BLaER1 (cell line): Measurements from ENCODE around the gene LSM4.
"Not testable (repeated sequence)": the region's sequence is repeated elsewhere in the genome, so short reads cannot be mapped to it uniquely, and the experiment has no call there.

Experiments
- H3K27ac ChIP-seq: shearing (Covaris generic); formaldehyde crosslinking; 2 replicates; pipeline ENCODE4 v1.8.1; 2022
- H3K27me3 ChIP-seq: shearing (Covaris generic); formaldehyde crosslinking; 2 replicates; pipeline ENCODE4 v1.8.1; 2022
- H3K36me3 ChIP-seq: shearing (Covaris generic); formaldehyde crosslinking; 2 replicates; pipeline ENCODE4 v1.8.1; 2022
- H3K4me1 ChIP-seq: shearing (Covaris generic); formaldehyde crosslinking; 2 replicates; pipeline ENCODE4 v1.8.1; 2022
- H3K4me2 ChIP-seq: shearing (Covaris generic); formaldehyde crosslinking; 2 replicates; pipeline ENCODE4 v1.8.1; 2022
- H3K4me3 ChIP-seq: shearing (Covaris generic); formaldehyde crosslinking; 2 replicates; pipeline ENCODE4 v1.8.1; 2022
- H3K9ac ChIP-seq: shearing (Covaris generic); formaldehyde crosslinking; 2 replicates; pipeline ENCODE4 v1.8.1; 2022
- H3K9me3 ChIP-seq: shearing (Covaris generic); formaldehyde crosslinking; 2 replicates; pipeline ENCODE4 v1.8.1; 2022
- H4K20me1 ChIP-seq: shearing (Covaris generic); formaldehyde crosslinking; 2 replicates; pipeline ENCODE4 v1.8.1; 2022
- Cebpa-rat ChIP-seq: shearing (Covaris generic); IDR thresholded peaks from 2 replicates; pipeline ENCODE4 v1.8.1; 2022

LSM4 gene

DNA sequence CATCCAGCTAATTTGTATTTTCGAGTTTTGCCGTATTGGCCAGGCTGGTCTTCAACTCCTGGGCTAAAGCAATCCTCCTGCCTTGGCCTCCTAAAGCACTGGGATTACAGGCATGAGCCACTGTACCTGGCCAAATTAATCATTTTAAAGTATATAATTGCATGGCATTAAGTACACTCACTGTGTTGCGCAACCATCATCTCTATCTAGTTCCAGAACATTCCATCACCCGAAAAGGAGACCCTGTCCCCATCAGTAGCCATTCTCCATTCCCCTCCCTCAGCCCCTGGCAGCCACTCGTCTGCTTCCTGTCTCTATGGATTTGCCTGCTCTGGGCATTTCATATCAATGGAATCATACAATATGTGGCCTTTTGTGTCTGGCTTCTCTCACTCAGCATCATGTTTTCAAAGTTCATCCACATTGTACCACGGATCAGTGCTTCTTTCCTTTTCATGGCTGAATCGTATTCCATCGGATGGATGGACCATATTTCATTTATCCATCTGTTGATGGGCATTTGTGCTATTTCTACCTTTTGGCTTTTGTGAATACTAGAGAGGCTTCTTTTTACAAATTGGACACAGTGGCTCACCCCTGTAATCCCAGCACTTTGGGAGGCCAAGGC is 30.6 kb upstream of the LSM4 start:
- H3K9me3 ChIP-seq: peaks cover 9% of the 10 kb centered on the region
- no peak overlapping the region for H3K4me3 ChIP-seq
- H3K9ac ChIP-seq: no peak overlapping the region
- H3K27ac ChIP-seq: no peak overlapping the region
- H3K4me1 ChIP-seq: no peaks in the 10 kb centered on the region
- TF ChIP-seq Cebpa-rat: peak; percentile 85
- peaks cover 35% of the 10 kb centered on the region for H3K36me3 ChIP-seq
- no peaks in the 10 kb centered on the region for H4K20me1 ChIP-seq
- H3K4me2 ChIP-seq: no peak overlapping the region
- H3K27me3 ChIP-seq: no peaks in the 10 kb centered on the region

- Histone ChIP-seq H3K36me3 (peaks cover 15% of the 10 kb centered on the region), H3K4me1 (no peaks in the 10 kb centered on the region), H3K9ac (no peak overlapping the region), H3K4me2 (no peak overlapping the region), H3K27ac (no peak overlapping the region), H3K4me3 (no peak overlapping the region), H3K27me3 (no peaks in the 10 kb centered on the region), H4K20me1 (no peaks in the 10 kb centered on the region), H3K9me3 (no peaks in the 10 kb centered on the region)
- no peak for TF ChIP-seq Cebpa-rat
Observed at GRCh38 chr19:18351544-18351943, 28.7 kb upstream of the LSM4 start.

DNA sequence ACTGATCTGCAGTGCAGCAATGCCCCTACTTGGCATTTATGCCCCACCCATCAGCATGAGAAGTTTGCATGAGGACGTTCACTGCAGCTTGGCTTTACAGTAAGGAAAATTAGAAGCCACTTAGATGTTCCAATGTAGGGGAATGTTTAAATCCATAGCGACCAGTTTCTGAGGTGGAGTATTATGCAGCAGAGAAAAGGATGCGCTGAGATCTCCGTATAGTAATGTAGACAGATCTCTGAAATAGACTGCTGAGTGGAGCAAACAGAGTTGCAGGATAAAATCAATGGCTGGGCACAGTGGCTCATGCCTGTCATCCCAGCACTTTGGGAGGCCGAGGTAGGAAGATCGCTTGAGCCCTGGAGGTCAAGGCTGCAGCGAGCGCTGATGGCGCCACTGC is 27.6 kb upstream of the LSM4 start:
- Histone ChIP-seq H4K20me1 (no peaks in the 10 kb centered on the region), H3K9ac (no peak overlapping the region), H3K36me3 (peaks cover 6% of the 10 kb centered on the region; the same call in 1 of the 2 replicates), H3K27me3 (no peaks in the 10 kb centered on the region), H3K27ac (no peak overlapping the region), H3K9me3 (no peaks in the 10 kb centered on the region), H3K4me3 (no peak overlapping the region), H3K4me1 (peaks cover 8% of the 10 kb centered on the region), H3K4me2 (no peak overlapping the region)
- TF ChIP-seq Cebpa-rat: no peak

DNA sequence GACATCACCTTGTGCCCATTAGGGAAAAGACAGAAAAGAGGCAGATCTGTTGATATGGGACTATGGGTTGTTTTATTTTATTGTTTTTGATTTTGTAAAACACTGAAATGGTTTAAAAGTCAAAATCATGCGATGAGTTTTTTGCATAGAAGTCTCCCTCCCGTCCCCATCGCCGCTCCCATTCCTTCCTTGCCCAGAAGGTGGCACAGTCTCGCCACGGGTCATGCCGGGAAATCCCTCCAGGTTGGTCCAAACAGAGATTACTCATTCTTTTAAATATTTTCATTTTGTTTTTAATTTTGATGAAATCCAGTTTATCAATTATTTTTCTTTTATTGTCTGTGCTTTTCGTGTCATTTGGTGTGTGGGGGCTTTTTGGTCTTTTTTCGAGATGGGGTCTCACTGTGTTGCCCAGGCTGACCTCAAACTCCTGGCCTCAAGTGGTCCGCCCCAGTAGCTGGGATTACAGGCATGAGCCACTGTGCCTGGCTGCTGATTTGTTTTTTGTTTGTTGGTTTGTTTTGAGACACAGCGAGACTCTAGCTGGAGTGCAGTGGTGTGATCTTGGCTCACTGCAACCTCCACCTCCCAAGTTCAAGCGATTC is 26.8 kb upstream of the LSM4 start:
- no peak overlapping the region for H3K9ac ChIP-seq
- H3K27ac ChIP-seq: no peak overlapping the region
- H3K4me2 ChIP-seq: no peak overlapping the region
- no peaks in the 10 kb centered on the region for H3K9me3 ChIP-seq
- peaks cover 8% of the 10 kb centered on the region for H3K4me1 ChIP-seq
- H3K4me3 ChIP-seq: no peak overlapping the region
- TF ChIP-seq Cebpa-rat: no peak
- H4K20me1 ChIP-seq: no peaks in the 10 kb centered on the region
- peaks cover 6% of the 10 kb centered on the region; the same call in 1 of the 2 replicates for H3K36me3 ChIP-seq
- H3K27me3 ChIP-seq: no peaks in the 10 kb centered on the region

DNA sequence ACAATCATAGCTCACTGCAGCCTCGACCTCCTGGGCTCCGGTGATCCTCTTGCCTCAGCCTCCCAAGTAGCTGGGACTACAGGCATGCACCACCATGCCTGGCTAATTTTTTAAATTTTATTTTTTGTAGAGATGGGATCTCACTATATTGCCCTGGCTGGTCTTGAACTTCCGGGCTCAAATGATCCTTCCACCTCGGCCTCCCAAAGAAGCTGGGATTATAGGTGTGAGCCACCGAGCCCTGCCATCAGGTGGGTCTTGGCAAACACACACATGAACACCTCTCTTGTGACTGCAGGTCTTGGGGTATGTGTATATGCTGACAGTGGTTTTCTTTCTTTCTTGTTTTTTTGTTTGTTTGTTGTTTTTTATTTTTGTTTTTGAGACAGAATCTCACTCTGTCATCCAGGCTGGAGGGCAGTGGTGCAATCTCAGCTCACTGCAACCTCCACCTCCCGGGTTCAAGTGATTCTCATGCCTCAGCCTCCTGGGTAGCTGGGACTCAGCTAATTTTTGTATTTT is 26.0 kb upstream of the LSM4 start:
- H3K27ac ChIP-seq, H3K27me3 ChIP-seq, H3K36me3 ChIP-seq, H4K20me1 ChIP-seq, H3K4me1 ChIP-seq, H3K9me3 ChIP-seq, H3K4me2 ChIP-seq, H3K4me3 ChIP-seq, H3K9ac ChIP-seq: not testable (repeated sequence)

- Histone ChIP-seq H3K27ac (no peak overlapping the region), H3K9me3 (no peaks in the 10 kb centered on the region), H4K20me1 (no peaks in the 10 kb centered on the region), H3K9ac (no peak overlapping the region), H3K4me3 (no peak overlapping the region), H3K36me3 (peaks cover 6% of the 10 kb centered on the region; the same call in 1 of the 2 replicates), H3K4me1 (peaks cover 8% of the 10 kb centered on the region), H3K4me2 (no peak overlapping the region), H3K27me3 (no peaks in the 10 kb centered on the region)
- no peak for TF ChIP-seq Cebpa-rat
Observed at GRCh38 chr19:18348171-18348570, 25.3 kb upstream of the LSM4 start.

DNA sequence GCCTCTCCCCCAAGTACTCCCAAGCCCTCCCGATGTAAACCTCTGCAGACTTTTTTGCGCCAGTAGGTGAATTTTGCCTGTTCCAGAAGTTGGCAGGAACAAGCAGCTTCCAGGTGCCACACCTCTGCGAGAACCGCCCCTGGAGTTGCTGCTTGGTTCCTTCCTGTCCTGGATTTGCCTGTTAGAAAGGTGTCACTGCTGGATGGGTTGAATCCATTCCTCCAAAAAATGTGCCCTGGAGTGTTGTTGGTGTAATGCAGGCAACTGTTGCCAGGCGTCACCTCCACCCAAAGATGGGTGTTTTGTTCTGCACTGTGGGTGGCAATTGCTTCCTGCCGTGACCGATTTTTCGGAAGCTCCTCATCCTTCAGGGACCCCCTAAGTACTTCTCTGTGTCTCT is 23.2 kb upstream of the LSM4 start:
- Histone ChIP-seq H3K9ac (no peak overlapping the region), H3K4me2 (peak overlapping the region; percentile 44), H3K4me1 (peaks cover 21% of the 10 kb centered on the region)

DNA sequence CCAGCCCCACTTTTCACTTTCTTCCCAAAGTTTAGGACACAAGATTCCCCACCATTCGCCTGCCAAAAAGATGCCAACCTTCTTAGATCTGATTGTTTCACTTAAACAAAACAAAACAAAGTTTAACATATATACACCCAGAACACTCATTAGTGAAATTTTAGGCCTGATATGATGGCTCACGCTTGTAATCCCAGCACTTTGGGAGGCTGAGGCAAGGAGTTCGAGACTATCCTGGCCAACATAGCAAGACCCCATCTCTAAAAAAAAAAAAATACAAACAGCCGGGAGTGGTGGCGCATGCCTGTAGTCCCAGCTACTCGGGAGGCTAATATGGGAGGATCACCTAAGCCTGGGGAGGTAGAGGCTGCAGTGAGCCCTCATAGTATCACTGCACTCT is 22.4 kb upstream of the LSM4 start:
- H3K27me3 ChIP-seq: no peaks in the 10 kb centered on the region
- no peak overlapping the region for H3K4me2 ChIP-seq
- H3K36me3 ChIP-seq: peaks cover 2% of the 10 kb centered on the region; the same call in 1 of the 2 replicates
- H3K4me1 ChIP-seq: peaks cover 25% of the 10 kb centered on the region
- H3K9ac ChIP-seq: no peak overlapping the region; the same call in 1 of the 2 replicates
- H4K20me1 ChIP-seq: no peaks in the 10 kb centered on the region
- H3K9me3 ChIP-seq: no peaks in the 10 kb centered on the region
- no peak overlapping the region for H3K4me3 ChIP-seq
- H3K27ac ChIP-seq: no peak overlapping the region
- no peak for TF ChIP-seq Cebpa-rat

More for the DNA sequence above, 23.2 kb upstream of the LSM4 start:
- H3K36me3 ChIP-seq: peaks cover 6% of the 10 kb centered on the region; the same call in 1 of the 2 replicates
- H3K27me3 ChIP-seq: no peaks in the 10 kb centered on the region
- H4K20me1 ChIP-seq: no peaks in the 10 kb centered on the region
- no peak for TF ChIP-seq Cebpa-rat
- H3K9me3 ChIP-seq: no peaks in the 10 kb centered on the region
- H3K27ac ChIP-seq: no peak overlapping the region
- no peak overlapping the region for H3K4me3 ChIP-seq

GRCh38 chr19:18344582-18344950 is 21.7 kb upstream of the LSM4 start:
- H3K36me3 ChIP-seq: no peaks in the 10 kb centered on the region; the same call in 1 of the 2 replicates
- H4K20me1 ChIP-seq: no peaks in the 10 kb centered on the region
- TF ChIP-seq Cebpa-rat: no peak
- H3K4me3 ChIP-seq: no peak overlapping the region
- H3K9me3 ChIP-seq: no peaks in the 10 kb centered on the region
- no peak overlapping the region for H3K4me2 ChIP-seq
- no peak overlapping the region for H3K27ac ChIP-seq
- H3K27me3 ChIP-seq: no peaks in the 10 kb centered on the region
- peaks cover 32% of the 10 kb centered on the region for H3K4me1 ChIP-seq
- no peak overlapping the region; the same call in 1 of the 2 replicates for H3K9ac ChIP-seq

DNA sequence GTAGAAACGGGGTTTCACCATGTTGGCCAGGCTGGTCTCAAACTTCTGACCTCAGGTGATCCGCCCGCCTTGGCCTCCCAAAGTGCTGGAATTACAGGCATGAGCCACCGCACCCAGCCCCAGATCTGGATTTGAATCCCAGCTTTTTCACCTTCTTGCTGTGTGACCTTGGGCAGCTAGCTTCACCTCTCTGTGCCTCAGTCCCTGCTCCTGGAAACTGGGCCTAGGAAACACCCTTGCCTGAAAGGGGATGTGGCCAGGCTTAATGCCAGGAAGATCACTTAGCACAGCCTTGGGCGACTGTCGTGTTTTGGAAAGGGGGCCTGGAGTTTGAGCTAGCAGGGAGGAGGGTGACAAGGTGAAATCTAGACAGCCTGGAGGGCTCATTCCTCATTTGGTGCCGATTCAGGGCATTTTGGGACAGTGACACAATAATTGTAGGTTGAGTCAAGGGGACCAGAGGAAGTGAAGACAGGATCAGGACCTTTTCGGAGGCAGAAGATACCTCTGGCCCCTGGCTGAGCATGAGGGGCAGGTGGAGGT is 19.3 kb upstream of the LSM4 start:
- peaks cover 32% of the 10 kb centered on the region for H3K4me1 ChIP-seq
- no peak overlapping the region for H3K9ac ChIP-seq
- no peak overlapping the region for H3K4me3 ChIP-seq
- no peaks in the 10 kb centered on the region; the same call in 1 of the 2 replicates for H3K36me3 ChIP-seq
- no peaks in the 10 kb centered on the region for H4K20me1 ChIP-seq
- H3K9me3 ChIP-seq: no peaks in the 10 kb centered on the region
- H3K4me2 ChIP-seq: 0 out of 2 replicates have a peak overlapping the region, but pooled peaks have one; percentile 97
- TF ChIP-seq Cebpa-rat: no peak
- no peak overlapping the region for H3K27ac ChIP-seq
- no peaks in the 10 kb centered on the region for H3K27me3 ChIP-seq
